IPS-NIHi7 (cell line): Measurements from ENCODE around the gene XPNPEP2.

Experiments used
- DNase-seq: peaks from one replicate; pipeline ENCODE4 v3.0.0; 2012; ENCODE audit warnings: mixed read lengths; ENCODE audit errors: extremely low spot score

Gene XPNPEP2, protein sequence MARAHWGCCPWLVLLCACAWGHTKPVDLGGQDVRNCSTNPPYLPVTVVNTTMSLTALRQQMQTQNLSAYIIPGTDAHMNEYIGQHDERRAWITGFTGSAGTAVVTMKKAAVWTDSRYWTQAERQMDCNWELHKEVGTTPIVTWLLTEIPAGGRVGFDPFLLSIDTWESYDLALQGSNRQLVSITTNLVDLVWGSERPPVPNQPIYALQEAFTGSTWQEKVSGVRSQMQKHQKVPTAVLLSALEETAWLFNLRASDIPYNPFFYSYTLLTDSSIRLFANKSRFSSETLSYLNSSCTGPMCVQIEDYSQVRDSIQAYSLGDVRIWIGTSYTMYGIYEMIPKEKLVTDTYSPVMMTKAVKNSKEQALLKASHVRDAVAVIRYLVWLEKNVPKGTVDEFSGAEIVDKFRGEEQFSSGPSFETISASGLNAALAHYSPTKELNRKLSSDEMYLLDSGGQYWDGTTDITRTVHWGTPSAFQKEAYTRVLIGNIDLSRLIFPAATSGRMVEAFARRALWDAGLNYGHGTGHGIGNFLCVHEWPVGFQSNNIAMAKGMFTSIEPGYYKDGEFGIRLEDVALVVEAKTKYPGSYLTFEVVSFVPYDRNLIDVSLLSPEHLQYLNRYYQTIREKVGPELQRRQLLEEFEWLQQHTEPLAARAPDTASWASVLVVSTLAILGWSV

DNA sequence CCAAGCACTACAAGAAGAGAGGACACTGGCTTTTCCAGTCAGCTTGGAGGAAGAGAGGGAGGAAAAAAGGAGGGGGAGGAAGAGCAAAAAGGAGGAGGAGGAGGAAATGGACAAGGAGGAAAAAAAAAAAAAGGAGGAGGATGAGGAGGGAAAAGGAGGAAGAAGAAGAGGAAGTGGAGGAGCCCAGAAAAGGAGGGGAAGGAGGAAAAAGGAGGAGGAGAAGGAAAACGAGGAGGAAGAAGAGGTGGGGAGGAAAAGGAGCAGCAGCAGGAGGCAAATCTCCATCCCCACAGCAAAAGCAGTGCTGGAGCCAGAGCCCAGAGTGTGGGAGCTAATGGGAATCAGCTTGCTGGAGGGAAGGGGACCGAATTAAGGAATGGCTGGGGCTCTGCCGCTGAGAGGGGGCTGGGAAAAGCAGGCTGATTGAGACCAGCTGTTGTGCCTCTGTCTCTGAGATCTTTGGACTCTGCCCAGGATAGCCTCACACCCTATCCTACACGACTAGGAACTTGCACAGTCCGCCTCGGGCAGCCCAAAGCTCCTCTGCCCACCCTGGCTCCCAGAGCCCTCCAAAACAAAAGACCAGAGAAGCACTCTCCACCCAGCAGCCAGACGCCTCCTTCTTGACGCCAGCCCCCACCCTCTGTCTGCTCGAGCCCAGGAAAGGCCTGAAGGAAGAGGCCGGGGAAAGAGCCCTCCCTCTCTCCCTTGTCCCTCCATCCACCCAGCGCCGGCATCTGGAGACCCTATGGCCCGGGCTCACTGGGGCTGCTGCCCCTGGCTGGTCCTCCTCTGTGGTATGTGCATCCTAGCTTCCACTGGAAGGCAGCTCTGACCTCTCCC, at the start of gene XPNPEP2:
TSS of gene XPNPEP2 (plus strand) at position 514 of the 843 bp plus-strand sequence. CDS start at position 749, 235 bp downstream.
- DNase-seq, result peak; percentile 52

DNA sequence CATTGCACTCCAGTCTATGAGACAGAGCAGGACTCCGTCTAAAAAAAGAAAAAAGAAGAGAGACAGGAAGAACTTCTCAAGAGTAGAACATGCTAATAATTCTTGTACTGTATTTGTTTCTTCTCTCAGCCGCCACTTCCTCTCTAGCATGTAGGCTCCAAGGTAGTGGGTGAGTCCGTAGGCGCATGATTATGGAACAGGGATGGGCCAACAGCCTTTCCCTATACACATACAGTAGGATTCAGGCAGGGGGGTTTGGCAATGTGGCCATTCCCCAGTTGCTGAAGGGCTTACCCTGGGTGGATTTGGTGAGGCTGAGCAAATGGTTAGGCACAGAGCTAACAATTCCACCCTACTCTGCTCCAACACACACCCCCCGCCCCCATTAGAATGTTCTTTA, 49.0 kb upstream of the XPNPEP2 start:
- DNase-seq, result no peak

- no peak for DNase-seq
Measured at GRCh38 chrX:129690435-129690834, 48.3 kb upstream of the XPNPEP2 start.

GRCh38 chrX:129693354-129693753, 45.4 kb upstream of the XPNPEP2 start:
- DNase-seq, result no peak

DNA sequence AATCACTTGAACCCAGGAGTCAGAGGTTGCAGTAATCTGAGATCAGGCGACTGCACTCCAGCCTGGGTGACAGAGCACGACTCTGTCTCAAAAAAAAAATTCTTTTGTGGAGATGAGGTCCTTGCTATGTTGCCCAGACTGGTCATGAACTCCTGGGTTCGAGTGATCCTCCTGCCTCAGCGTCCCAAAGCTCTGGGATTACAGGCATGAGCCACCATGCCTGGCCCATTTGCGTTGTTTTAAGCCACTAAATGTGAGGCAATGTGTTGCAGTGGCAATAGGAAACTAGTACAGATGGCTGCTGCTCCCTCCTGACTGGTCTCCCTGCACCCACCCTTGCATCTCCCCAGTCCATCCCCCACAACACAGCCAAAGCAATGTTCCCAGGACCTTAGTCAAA, 44.0 kb upstream of the XPNPEP2 start:
- DNase-seq, result no peak

DNA sequence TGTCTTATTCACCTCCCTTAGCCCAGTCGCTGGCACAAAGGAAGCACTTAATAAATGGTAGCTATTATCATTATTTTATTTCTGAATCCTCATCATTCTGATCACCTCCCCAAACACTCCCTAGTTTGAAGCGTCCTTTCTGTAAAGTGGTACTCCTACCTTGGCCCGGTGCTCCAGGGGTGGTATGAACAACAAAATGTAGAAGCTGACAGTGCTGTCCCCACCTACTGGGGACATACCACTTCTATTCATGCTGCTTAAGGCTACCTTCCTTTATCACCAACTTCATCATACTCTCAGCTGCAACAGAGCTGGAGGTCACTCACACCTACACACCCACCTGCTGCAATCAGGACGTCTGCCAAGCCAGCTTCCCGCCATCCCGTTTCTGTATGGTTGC, 43.2 kb upstream of the XPNPEP2 start:
- no peak for DNase-seq

DNA sequence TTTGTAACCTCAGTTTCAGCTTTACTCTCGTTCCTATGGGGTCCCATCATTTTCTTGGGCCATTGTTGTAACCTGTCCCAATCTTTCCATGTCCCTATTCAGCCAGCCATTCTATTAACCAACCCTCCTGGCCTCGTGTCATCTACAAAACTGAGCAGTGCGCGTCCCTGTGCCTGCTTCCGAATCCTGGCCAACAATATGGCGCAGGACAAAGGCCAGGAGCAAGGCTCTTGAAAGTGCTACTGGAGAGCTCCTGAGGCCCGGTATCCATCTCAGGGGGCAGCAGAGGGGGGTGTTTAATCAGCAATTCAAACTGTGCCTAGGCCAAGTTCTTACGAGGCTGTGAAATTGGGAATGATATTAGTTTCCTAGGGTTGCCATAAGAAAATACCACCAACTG, 42.8 kb upstream of the XPNPEP2 start:
- no peak for DNase-seq

- DNase-seq, result peak; percentile 57
Measured at GRCh38 chrX:129696463-129697155, 42.2 kb upstream of the XPNPEP2 start.

DNA sequence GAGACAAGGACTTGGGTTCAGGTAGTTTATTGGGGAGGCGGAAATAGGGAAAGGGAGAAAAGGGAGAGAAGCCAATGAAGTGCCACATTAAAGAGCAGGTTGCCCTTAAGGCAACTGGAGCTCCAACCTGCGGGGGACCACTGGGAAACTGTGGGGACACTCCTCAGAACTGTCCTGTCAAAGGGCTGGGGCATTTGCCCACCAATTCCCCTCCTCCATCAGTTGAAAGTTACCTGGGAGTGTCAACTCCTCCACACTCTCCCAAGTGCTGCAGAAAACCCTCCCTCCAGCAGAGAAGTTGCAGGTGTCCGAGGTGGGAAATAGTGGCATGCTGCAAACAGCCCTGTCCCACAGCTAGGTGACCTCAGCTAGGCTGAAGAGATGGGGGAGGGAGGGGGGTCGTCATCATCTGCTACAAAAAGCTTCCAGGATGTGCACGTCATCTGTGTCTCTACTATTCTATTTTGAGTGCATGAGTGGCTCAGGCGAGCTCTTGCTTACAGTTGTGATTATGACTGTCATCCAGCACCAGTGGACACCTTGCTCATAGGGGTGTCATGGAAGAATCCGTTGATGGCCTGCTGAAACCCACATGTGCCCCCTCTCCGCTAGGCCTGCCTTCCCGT, 41.5 kb upstream of the XPNPEP2 start:
- no peak for DNase-seq

- DNase-seq, result no peak
Measured at GRCh38 chrX:129698150-129698549, 40.6 kb upstream of the XPNPEP2 start.

DNA sequence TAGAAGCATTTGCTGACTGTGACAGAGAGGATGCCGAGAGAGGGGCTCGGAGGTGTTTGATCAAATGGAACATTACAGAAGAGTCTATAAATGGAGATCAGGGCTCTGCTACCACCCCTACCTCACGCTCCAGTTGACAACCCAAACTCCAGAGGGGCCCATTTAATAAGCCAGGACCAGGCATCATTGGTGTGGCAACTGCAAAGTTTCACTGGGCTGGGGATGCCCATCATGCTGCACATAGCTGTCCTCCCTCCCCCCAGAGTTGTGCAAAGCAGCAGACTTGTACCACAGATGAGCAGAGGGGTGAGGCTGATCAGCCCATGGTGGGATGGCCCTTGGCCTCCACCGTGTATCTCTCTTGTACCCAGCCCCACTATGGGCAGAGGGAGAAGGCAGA, 38.2 kb upstream of the XPNPEP2 start:
- DNase-seq, result no peak

DNA sequence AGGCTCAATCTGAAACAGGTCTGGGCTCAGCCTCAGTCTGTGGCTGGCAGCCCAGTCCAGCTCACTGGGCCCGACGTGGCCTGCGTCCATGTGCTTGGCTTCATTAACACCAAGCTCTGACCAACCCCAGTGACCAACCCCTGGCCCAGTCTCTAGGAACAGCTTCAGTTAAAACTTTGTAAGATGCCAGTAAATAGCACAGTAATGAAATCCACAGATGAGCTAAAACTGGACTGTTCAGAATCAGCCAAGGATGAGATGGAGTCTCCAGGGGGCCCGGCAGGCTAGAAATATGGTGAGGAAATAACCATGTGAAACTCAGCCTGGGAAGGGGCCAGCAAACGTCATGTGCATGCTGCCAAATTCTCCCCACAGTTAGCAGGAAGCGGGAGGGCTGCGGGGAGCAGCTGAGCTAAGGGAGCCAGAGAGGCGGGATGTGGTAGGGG, 37.1 kb upstream of the XPNPEP2 start:
- no peak for DNase-seq

- no peak for DNase-seq
Measured at GRCh38 chrX:129704491-129704890, 34.3 kb upstream of the XPNPEP2 start.

- DNase-seq, result no peak
Measured at GRCh38 chrX:129705377-129705925, 33.3 kb upstream of the XPNPEP2 start.

GRCh38 chrX:129705988-129706387, 32.8 kb upstream of the XPNPEP2 start:
- no peak for DNase-seq

GRCh38 chrX:129706400-129707072, 32.2 kb upstream of the XPNPEP2 start:
- no peak for DNase-seq

- DNase-seq, result no peak
Measured at GRCh38 chrX:129714581-129714980, 24.2 kb upstream of the XPNPEP2 start.

DNA sequence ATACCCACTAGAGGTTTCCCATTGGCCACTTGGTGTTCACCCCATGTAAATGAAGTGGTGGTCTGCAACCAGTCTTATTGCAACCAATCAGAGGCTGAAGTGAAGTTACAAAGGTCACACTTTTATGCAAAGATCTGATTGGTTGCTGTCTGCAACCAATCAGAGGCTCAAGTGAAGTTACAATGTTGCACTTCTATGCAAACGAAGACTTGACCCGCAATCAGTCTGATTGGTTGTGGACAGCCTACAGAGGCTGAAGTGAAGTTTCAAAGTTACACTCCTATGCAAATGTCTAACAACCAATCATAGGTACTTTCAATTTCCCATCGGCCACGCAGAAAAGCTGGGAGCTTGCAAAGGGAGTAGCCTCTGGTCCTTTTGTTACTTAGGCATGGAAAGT, 22.3 kb upstream of the XPNPEP2 start:
- DNase-seq, result no peak

- peak; percentile 64 for DNase-seq
Measured at GRCh38 chrX:129717892-129718291, 20.9 kb upstream of the XPNPEP2 start.

DNA sequence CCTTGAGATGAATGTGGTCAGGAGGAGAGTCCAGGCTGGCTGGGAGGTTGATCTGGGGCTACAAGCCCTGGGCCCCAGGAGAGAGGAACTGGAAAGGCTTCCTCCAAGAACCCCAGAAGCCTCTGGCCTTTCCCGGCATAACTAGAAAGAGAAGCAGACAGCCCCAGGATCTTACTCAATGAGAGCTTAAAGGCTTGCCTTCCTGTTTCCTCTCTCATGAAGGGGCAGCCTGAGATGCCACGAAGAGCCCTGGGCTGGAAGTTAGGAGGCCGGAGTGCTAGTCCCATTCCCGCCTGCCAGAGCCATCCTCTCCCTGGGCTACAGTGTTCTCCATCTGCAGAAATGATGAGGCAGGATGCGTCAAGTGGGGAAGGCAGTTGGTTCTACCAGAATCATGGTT, 20.1 kb upstream of the XPNPEP2 start:
- DNase-seq, result no peak
